Measurements from ENCODE around the gene SGCD. TPM values are rescaled to one million over a fixed set of nuclear protein-coding genes. Genes with fewer than 3 reads are reported as not detected.
A peak's percentile ranks its signal among the peaks of the same experiment; 100 is the strongest.

The SGCD gene
- total RNA-seq, 2 experiments from 2014 or later: not detected

DNA sequence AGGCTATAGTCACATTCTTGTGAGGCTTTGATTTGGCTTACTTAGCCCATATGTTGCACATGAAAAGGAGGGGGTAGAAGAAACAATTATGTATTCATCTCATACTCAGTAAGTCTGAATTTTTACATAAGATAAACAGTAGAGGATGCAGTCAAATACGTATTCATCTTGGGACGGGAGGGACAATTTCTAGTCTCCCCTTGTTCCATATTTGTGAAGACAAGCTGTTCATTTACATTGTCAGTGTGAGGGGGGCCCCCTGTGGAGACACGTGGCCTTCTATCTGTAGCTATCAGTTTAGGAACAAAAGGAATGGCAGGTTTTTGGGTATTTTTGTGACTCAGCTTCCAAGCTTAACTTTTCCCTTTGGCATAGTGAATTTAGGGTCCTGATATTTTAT is 474.0 kb downstream of the SGCD start:
- no peaks in the 10 kb centered on the region for H3K36me3 Mint-ChIP-seq
- H3K27ac Mint-ChIP-seq: no peak overlapping the region
- no peaks in the 10 kb centered on the region for H3K9me3 Mint-ChIP-seq
- peaks cover 7% of the 10 kb centered on the region for H3K27me3 Mint-ChIP-seq
- H3K4me3 Mint-ChIP-seq: no peak overlapping the region
- no peak for DNase-seq
- H3K4me1 Mint-ChIP-seq: peaks cover 3% of the 10 kb centered on the region

DNA sequence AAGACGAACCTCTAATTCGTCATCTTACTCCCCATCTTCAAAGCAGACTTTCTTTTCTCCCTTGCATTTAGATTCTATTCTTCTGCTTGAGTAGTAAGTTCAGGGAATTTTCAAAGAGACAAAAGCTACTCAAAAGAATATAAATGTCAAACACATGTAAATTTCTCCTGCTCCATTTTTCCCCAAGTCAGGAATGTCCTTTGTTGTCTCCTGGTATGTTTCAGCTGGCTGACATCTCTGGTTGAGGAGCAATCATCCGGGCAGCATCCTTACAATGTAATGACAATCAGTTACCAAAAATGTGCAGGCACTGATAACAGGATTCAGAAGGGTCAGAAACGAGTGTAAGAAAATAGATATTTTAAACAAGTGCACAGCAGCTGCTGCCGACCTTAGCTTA is 475.5 kb downstream of the SGCD start:
- Mint-ChIP-seq H3K4me1 (peaks cover 3% of the 10 kb centered on the region), H3K27me3 (peaks cover 3% of the 10 kb centered on the region), H3K4me3 (no peak overlapping the region), H3K27ac (no peak overlapping the region), H3K36me3 (peaks cover 3% of the 10 kb centered on the region), H3K9me3 (peaks cover 5% of the 10 kb centered on the region)
- DNase-seq: no peak

DNA sequence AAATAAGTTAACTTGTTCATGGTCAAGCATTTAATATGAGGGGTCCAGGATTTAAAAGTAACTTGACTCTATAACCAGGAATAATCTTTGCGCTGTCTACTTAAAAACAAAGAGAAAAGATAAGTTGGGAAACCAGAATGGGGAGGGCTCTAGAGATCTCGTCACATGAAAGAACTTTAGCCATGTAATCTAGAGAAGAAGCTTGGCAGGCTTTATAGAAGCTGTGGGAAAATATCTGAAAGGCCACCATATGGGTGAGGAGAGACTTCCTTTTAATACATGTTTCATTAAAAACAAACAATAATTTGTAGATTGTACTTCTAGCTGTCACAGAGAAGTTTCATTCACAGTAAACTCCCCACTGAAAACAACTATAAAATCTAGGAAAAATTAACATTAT is 476.4 kb downstream of the SGCD start:
- Mint-ChIP-seq H3K4me3 (no peak overlapping the region), H3K27me3 (peaks cover 3% of the 10 kb centered on the region), H3K9me3 (peaks cover 6% of the 10 kb centered on the region), H3K36me3 (peaks cover 3% of the 10 kb centered on the region), H3K27ac (no peak overlapping the region), H3K4me1 (peaks cover 3% of the 10 kb centered on the region)
- no peak for DNase-seq

DNA sequence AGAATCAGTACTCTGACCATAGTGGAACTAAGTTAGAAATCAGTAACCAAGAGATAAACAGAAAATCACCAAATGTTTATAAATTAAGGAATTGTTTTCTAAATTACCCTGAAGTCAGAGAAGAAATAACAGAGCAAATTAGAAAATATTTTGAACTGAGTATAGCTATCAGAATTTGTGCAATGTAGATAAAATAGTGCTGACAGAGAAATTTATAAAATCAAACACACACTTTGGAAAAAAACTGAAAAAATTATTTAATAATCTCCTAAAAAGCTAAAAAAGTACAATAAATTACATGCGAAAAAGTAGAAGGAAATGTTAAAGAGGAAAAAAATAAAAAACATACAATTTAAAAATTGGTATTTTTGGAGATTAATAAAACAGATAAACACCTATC is 486.0 kb downstream of the SGCD start:
- H3K36me3 Mint-ChIP-seq: no peaks in the 10 kb centered on the region
- no peak overlapping the region for H3K27ac Mint-ChIP-seq
- no peaks in the 10 kb centered on the region for H3K27me3 Mint-ChIP-seq
- H3K4me3 Mint-ChIP-seq: no peak overlapping the region
- no peak for DNase-seq
- H3K4me1 Mint-ChIP-seq: no peaks in the 10 kb centered on the region
- H3K9me3 Mint-ChIP-seq: peaks cover 5% of the 10 kb centered on the region

DNA sequence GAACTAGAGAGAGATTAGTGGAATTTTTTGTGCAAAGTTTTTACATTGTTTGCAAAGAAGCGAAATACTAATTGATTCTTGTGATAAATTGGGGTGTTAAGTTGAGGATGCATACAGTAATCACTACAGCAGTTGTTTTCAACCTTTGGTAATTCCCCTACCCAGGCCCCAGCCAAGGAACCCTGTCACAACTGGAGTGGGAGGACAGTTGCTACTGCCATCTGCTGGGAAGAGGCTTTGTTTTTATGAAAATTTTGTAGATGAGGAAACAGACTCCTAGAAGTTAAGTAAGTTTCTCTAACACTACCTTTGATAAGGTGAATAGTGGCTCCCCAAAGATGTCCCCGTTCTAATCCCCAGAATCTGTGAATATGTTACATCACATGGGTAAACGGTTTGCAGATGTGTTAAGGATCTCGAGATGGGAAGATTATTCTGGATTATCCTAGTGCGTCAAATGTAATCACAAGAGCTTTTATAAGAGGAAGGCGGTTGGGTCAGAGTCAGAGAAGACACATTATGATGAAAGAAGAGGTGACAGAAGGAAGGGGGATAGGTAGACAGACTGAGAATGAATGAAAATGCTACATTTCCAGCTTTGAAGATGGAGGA is 489.1 kb downstream of the SGCD start:
- DNase-seq: peak; percentile 19
- H3K4me3 Mint-ChIP-seq: no peak overlapping the region
- no peaks in the 10 kb centered on the region for H3K4me1 Mint-ChIP-seq

More for the DNA sequence above, 489.1 kb downstream of the SGCD start:
- H3K27me3 Mint-ChIP-seq: no peaks in the 10 kb centered on the region
- no peaks in the 10 kb centered on the region for H3K36me3 Mint-ChIP-seq
- H3K27ac Mint-ChIP-seq: no peak overlapping the region
- H3K9me3 Mint-ChIP-seq: peaks cover 5% of the 10 kb centered on the region

All from activated naive CD8-positive, alpha-beta T cell treated with anti-CD3 and anti-CD28 coated beads for 36 hours (primary cell).